Measurements from ENCODE around the gene VEPH1.

Gene VEPH1

DNA sequence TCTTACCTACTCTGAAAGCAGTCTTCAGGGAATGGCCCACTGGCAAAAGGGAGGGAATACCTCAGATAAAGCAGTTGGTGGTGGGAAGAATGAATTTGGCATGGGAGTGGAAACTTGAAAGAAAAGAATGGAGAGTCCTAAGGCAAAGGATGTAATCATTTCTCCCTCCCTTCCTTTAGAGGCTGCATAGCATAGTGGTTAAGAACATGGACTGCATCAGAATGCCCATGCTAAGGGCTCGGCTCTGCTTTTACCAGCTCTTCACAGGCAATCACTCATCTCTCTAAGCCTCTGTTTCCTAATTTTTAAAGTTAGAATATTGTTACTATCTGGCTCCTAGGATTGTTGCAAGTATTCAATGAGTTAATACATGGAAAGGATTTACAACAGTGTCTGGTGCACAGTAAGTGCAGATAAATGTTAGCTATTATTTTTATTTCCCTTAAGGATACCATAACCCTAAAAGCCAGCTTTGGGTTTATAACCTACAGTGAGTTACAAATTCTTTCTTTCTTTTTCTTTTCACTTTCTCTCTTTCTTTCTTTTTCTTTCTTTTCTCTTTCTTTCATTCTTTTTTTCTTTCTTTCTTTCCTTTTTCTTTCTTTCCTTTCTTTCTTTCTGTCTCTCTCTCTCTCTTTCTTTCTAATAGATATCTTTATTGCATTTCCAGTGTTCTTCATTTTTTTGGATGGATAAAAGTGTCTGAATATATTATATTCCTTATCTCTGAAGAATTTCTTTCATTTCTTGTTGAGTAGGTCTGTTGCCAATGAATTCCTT is 23.6 kb downstream of the VEPH1 start:
- DNase-seq (ENCODE audit: extremely low read depth in 1 of 2, low read depth in 1 of 2): no peak

DNA sequence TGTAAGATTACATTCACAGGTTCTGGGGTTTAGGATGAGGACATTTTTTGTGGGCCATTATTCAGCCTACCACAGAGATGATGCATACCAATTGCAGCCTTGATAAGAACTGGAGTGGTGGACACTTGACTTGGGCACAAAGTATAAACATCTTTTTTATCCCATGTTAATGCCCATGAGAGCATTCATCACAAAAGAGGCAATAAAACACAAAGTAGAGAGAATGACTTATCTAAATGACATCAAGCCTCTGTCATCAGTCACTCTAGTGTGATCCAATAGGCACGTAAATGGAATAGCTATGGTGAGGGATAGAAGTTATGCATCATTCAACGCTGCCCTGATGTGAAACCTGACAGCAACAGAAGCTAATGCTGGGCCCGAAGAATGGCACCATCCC is 25.8 kb downstream of the VEPH1 start:
- no peak for DNase-seq (ENCODE audit: extremely low read depth in 1 of 2, low read depth in 1 of 2)

DNA sequence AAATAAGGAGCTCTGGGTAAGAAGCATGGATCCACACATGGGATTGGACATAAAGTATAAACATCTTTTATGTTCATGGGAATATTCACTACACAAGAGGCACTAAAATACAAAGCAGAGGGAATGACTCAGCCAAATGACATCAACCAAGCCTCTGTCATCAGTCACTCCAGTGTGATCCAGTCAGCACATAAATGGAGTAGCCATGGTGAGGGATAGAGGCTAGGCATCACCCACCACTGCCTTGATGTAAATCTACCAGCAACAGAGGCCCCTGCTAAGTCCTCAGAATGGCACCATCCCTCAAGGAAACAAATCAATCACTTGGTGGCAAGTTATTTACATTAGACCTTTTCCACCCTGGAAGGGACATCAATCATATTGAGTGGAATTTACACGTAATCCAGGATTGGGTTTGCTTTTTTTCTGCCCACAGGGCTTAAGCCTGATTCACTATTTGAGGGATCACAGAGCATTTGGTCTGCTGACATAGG is 27.2 kb downstream of the VEPH1 start:
- no peak for DNase-seq (ENCODE audit: extremely low read depth in 1 of 2, low read depth in 1 of 2)

DNA sequence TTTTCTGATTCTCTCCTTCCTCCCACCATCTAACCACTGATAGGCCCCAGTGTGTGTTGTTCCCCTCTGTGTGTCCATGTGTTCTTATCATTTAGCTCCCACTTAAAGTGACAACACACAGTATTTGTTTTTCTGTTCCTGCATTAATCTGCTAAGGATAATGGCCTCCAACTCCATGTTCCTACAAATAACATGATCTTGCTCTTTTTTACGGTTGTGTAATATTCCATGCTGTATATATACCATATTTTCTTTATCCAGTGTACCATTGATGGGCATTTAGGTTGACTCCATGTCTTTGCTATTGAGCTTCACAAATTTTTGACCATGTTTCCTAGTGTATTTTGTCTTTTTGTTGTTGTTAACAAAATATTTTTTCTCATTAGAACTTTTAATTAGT is 30.6 kb downstream of the VEPH1 start:
- DNase-seq (ENCODE audit: extremely low read depth in 1 of 2, low read depth in 1 of 2): no peak

DNA sequence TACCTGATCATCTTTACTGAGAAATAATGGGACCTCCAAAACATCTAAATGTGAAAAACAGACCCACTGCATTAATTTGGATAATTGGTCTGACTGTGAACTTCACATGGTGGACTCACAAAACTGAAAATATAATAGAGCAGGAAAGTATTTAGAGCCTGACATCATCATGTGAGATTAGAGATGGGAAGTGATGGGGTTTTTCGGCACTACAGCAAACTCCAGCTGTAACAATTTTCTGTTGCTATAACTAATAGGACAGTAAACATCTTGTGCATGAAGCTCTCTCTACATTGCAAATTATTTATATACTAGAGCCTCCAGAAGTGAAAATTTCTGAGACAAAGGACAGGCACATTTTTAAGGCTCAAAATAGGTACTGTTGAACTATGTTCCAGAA is 32.2 kb downstream of the VEPH1 start:
- no peak for DNase-seq (ENCODE audit: extremely low read depth in 1 of 2, low read depth in 1 of 2)

DNA sequence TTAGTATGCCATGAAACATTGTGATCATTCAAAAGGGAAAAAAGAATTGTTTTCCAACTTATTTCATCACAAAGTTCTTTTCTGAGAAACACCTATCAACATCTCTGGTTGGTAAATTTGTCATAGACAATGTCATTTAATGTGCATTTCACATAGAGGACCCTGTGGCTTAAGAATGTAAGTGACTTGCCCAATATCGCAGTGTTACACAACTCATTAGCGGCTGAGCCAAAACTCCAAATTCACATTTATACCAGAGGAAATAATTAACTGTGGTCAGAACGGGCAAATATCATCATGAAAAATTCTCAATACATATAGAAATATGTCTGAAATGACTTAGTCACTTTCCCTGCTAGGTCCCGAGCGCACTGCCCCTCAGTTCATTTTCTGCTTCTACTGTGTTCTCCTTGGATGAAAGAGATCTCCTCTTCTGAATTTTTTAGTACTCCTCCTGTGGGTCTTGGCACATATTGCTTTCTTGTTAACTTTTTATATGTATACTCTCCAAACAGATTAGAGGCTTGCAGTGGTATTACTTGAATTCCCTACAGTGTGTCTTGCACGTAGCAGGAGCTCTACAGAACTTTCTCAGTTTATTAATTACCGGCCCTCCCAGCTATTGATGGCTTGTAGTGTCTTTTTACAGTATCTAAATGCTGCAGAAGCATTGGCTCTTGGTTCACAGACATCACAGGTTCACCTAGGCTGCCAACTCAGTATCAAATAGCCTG is 33.5 kb downstream of the VEPH1 start:
- no peak for DNase-seq (ENCODE audit: extremely low read depth in 1 of 2, low read depth in 1 of 2)

DNA sequence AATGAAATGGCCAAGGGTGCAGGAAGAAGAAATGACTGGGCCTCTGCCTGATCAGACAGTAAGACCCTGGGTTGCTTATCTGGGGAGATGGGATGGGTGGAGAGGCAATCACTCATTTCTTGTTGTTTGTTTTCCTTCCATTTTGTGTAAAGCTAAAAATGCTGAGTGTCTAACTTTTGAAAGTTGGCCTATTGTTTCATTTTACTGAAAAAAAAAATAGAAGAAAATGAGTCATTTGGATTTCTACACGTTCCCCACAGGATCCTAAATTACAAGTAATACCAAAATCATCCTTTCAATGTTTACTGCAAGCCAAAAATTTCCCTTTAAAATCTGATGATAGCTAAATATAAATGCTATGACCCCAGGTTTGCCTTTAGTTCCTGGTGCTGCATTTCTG is 36.0 kb downstream of the VEPH1 start:
- no peak for DNase-seq (ENCODE audit: extremely low read depth in 1 of 2, low read depth in 1 of 2)

DNA sequence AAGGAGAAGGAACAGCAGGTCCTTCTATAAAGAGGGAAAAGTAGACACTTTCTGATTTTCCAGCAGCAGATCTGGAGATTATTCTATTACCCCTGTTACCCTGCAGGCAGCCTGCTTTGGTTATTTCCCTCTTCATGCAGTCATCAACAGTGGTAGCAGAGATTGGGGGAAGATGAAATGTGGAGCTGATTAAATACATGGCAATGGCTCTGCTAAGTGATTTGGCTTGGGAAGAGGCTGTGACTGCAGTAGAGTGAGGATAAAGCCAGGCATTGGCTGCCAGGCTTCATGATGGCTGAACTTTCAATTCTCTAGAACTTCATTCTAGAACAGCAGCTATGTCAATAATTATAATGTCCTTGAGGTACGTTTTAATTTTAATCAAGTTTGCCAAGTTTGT is 37.5 kb downstream of the VEPH1 start:
- no peak for DNase-seq (ENCODE audit: extremely low read depth in 1 of 2, low read depth in 1 of 2)

DNA sequence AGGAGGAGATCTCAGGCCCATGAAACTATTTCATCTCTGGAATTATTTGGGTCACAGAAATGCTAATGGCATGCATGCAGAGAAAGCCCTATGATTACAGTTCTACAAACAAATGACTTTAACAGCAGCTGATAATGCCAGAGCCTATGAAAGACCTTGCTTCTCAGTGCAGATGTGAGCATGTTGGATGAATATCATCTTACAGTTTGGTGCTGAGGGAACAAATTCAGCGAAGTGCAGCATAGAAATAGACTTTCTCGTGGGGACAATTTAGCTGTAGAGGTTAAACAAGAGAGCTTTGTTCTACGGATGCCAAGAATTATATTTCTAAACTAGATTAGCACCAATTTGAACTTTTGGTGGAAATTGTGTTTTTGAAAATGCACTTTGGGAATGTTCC is 38.9 kb downstream of the VEPH1 start:
- DNase-seq (ENCODE audit: extremely low read depth in 1 of 2, low read depth in 1 of 2): no peak

DNA sequence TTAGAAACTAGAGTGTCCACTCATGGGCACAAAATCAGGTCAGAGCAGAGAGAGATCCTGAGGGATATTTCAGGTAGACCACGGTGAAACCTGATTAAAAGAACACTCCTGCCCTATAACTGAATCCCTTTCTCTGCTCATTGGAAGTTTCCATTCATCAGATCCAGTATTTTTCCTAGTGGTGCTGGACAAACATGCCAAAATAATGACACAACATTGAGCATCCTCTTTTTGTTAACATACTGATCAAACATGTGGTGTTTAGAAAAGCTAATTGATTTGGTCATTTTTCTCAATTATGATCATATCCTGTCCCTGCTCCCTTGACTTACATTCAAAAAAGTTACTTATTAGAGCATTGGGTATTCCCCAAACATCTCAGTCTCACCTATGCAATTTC is 39.4 kb downstream of the VEPH1 start:
- no peak for DNase-seq (ENCODE audit: extremely low read depth in 1 of 2, low read depth in 1 of 2)

DNA sequence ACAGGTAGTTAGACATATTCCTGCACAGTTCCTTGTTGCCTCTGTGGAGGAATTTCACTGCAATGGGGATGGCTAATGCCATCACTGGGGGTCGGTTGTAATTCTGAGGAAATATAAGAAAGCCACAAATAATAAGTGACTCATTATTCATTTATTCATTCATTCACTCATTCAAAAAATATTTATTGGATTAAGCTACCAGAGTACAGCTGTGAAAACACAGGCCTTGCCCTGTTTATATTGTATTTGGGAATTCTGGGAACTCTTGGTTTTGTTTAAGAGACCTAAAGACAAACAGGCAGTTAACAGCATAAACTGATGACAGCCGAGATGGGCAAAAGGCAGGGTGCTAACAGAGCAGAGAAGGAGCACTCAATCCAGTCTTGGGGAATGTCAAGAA is 43.0 kb downstream of the VEPH1 start:
- no peak for DNase-seq (ENCODE audit: extremely low read depth in 1 of 2, low read depth in 1 of 2)

DNA sequence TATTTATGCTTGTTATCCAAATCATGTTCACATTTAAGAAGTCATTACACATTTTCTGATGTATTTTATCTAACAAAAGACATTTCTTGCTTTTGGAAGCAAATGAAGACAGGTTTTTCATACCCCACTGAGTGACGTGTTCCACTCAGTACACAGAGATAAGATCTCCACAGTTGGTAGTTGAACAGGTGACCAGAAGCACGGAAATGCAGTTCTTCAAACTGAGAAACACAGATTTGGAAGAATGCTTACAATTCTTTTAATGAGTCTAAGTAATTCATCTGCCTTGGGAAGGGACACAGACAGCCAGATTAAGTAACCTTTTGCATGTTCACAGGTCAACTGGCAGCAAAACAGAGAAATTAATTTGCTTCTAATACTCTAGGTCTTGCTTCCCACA is 43.5 kb downstream of the VEPH1 start:
- no peak for DNase-seq (ENCODE audit: extremely low read depth in 1 of 2, low read depth in 1 of 2)

DNA sequence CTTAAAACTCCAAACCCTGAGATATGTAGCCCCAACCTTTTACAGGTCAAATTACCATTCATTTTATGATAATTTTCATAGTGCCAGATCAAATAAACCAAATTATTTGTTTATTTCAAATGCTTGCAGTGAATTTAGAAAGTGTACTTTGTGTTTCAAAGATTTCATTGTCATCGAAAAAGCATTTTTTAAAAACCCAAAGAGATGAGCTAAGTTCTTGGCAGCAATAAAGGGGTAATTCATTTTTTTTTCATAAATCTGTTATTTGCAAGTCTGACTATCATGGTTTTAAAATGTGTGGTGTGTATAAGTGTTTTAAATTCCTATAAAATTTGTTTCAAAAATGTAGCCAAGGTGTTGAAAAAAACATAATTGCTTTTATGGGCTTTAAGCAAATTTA is 49.4 kb downstream of the VEPH1 start:
- DNase-seq (ENCODE audit: extremely low read depth in 1 of 2, low read depth in 1 of 2): no peak

DNA sequence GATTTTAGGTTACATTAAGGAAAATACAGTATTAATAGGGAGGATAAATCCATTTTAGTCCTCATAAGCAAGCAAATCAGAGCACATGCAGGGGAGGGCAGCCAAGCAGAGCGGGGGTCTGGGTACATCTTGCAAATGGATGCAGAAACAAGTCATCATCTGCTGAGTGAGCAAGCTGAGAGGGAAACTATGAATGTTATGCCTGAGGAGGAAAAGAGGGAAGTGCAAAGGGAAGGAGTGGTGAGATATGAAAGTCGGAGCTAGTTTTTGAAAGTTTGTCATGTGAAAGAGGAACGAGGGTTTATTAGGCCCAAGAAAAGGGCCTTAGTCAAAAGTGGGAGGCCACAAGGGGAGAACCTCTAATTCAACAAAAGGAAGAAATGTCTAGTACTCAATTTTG is 51.1 kb downstream of the VEPH1 start:
- no peak for DNase-seq (ENCODE audit: extremely low read depth in 1 of 2, low read depth in 1 of 2)

DNA sequence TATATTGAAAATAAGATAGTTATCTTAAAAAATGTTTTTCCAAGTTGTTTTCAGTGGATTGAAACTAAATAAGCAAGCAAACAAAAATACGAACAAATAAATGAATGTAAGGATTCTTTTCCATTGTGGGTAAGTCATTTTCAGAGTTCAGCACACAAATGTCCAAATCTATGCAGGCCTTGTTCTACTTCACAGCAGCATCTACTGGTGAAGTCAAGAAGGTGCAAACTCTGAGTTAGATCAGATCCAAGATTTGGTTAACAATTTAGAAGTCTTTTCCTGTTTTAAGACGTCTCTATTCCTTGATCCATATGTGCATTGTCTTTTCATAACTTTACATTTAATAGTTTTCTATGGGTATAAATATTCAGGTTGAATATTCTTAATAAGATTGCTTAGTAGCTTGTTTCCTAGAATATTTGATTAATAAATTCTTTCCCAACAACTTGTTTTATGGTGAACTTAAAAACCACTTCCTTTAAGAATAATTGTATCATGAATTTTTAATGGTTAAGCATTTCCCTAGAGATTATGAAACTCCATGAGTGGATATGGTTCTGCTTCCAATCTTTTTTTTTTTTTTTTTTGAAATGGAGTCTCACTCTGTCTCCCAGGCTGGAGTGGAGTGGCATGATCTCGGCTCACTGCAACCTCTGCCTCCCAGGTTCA is 56.1 kb downstream of the VEPH1 start:
- DNase-seq (ENCODE audit: extremely low read depth in 1 of 2, low read depth in 1 of 2): no peak

DNA sequence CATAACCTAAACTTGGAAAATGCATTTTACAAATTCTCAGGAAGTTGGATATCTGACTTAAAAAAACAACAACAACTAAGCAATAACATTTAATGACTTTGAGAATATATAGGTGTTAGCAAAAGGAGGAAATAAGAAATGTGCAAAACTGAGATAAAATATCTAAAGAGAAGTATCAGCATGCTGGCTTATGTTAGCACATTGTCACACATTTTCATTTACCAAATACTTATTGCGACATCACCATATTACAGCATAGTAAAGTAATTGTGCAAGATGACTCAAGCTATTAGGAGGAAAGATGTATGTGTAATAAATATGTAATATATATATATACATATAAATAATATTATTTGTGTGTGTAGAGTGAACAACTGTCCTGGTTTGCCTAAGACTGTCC is 57.4 kb downstream of the VEPH1 start:
- no peak for DNase-seq (ENCODE audit: extremely low read depth in 1 of 2, low read depth in 1 of 2)

DNA sequence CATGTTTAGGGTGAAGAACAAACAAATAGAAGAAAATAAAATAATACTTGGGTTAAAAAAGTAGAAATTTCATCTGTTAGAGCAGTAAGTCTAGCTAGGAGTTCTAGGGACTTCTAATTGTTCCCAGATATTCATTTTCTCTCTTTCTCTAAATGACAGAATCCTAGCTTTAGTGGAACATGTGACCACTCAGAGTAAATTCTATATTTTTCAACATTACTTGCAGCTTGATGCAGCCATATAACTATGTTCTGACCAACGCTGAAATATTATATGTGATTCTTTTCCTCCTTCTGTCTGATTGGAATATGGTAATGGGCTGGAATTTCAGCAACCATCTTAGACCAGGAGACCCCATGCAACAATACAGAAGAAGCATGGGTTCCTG is 58.4 kb downstream of the VEPH1 start:
- DNase-seq (ENCODE audit: extremely low read depth in 1 of 2, low read depth in 1 of 2): no peak

DNA sequence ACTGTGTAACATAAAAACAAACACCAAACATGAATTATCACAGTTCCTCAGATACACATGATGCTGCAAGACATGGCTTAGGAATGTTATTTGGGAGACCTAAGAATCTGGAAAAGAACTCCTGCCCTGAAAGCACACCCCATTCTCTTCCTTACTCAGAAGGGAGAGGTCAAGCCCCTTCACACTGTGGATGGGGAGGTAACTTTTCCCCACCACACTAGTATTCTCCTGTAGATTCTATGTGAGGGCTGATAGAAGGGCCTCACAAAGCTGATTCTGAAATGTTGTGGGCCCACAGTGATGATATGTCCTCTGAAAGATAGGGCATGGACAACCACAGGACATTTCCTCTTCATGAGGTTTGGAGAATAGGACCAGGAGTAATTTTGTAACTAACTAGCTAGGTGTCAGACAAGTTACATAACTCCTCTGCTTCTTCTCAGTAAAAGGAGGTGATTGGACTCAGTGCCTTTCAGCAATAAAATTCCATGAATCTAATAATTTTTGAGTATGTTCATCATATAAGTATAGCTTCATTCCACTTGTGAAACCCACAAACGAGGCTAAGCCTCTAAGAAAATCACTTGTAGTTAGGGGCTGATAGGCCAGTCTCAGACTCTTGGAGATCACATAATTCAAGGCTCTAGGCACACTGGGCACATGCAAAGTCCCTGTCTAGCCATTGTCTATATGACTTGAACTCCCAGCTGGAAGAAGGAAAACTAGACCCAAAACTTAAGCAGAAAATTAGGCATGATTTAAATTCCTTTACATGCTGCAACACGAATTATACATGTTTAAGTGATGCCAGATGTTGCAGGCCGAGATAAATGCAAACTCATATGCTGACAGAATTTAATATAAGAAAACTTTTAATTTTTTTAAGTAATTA is 59.1 kb downstream of the VEPH1 start:
- DNase-seq (ENCODE audit: extremely low read depth in 1 of 2, low read depth in 1 of 2): no peak

DNA sequence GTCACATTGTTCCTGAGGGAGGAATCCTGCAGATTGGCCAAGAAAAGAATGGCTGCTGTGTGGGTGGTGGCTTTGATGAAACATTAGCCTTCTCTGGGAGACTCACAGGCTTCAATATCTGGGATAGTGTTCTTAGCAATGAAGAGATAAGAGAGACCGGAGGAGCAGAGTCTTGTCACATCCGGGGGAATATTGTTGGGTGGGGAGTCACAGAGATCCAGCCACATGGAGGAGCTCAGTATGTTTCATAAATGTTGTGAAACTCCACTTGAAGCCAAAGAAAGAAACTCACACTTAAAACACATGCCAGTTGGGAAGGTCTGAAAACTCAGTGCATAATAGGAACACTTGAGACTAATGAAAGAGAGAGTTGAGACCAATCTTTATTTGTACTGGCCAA is 60.5 kb downstream of the VEPH1 start:
- DNase-seq (ENCODE audit: extremely low read depth in 1 of 2, low read depth in 1 of 2): no peak

DNA sequence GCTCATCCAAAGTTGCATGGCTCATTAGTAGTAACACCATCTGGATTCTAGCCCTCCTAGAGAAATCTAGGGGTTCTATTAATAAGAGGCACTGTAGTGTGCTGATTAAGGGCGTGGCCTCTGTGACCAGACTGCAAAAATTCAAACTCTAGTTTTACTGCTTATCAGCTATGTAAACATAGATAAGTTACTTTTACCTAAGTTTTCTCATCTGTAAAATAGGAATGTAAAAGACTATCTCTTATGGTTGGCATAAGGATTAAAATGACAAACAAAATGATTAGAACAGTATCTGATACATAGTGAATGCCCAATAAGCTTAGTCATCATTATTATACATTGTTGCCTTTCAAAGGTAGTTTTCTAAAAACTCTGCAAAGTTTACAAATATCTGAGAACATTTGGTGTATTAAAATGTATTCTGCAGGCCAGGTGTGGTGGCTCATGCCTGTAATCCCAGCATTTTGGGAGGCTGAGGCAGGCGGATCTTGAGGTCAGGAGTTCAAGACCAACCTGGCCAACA is 62.1 kb downstream of the VEPH1 start:
- no peak for DNase-seq (ENCODE audit: extremely low read depth in 1 of 2, low read depth in 1 of 2)

All from activated CD8-positive, alpha-beta memory T cell treated with anti-CD3 and anti-CD28 coated beads for 1 hour (primary cell).